ENCODE measurements around the gene RNF123. TPM values are rescaled to one million over a fixed set of nuclear protein-coding genes. Genes with fewer than 3 reads are reported as not detected.

Gene RNF123
- total and polyA plus RNA-seq, 7 experiments from 2014 or later = 8.3 to 77.2 (median 46.7) TPM

GRCh38 chr3:49729966-49730609, 40.7 kb downstream of the RNF123 start:
- H3K27ac Mint-ChIP-seq = peak overlapping the region in 1 of 9 donors; percentile 56
- CTCF ChIA-PET = no interaction called here
- peaks cover 0 to 19% (median 8%) of the 10 kb centered on the region in 5 donors for H3K36me3 Mint-ChIP-seq
- Histone ChIP-seq H3K27ac (ENCODE audit: low read depth, low read length) (no peak overlapping the region), H3K36me3 (ENCODE audit: control insufficient read depth in 2 of 3, insufficient read depth in 3 of 3, low read length in 3 of 3) (peaks cover 0 to 58% (median 10%) of the 10 kb centered on the region in 3 experiments), H3K4me1 (ENCODE audit: control insufficient read depth in 2 of 2, insufficient read depth in 2 of 2, low read length in 2 of 2) (no peaks in the 10 kb centered on the region), H3K4me3 (ENCODE audit: low read length) (no peak overlapping the region), H3K9me3 (ENCODE audit: control insufficient read depth in 2 of 3, low read length in 3 of 3) (no peaks in the 10 kb centered on the region), H3K27me3 (ENCODE audit: control insufficient read depth in 2 of 2, insufficient read depth in 2 of 2, low read length in 2 of 2) (no peaks in the 10 kb centered on the region)
- DNase-seq (no peak), ATAC-seq (no peak)
- peaks cover 0 to 5% (median 0%) of the 10 kb centered on the region in 7 donors for H3K4me1 Mint-ChIP-seq
- intact Hi-C loops (cut with micrococcal nuclease) = no loop called here
- no peaks in the 10 kb centered on the region for H3K27me3 Mint-ChIP-seq
- POLR2A ChIA-PET = interaction anchor here (0.7 to 0.8 kb wide), 2 partner anchors 11 to 56 kb away, joined by 3 to 4 read pairs; partner anchors contain the start of gene IP6K1
- no peak overlapping the region for H3K4me3 Mint-ChIP-seq
- no peaks in the 10 kb centered on the region for H3K9me3 Mint-ChIP-seq

DNA sequence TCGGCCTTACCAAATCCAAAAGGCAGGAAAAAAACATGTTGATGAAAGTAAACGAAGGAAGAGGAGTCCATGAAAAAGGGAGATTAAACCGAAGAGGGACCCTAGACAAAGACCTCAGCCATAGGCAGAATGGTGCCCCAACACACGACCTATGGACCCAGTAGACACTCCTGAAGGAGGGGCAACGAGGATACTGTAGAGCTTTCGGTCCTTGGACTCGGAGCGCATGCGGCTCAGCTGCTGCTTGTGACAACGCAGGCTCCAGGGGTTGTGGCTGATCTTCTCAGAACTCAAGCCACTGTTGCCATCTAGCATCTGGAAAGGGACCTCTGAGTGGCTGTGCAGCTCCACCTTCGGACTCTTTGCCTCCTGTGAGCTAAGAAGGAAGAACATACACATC, 43.2 kb downstream of the RNF123 start:
- no peaks in the 10 kb centered on the region for H3K4me1 ChIP-seq (ENCODE audit: control insufficient read depth in 2 of 2, insufficient read depth in 2 of 2, low read length in 2 of 2)
- peaks cover 0 to 55% (median 11%) of the 10 kb centered on the region in 3 experiments for H3K36me3 ChIP-seq (ENCODE audit: control insufficient read depth in 2 of 3, insufficient read depth in 3 of 3, low read length in 3 of 3)
- DNase-seq = no peak
- no peaks in the 10 kb centered on the region for H3K27me3 Mint-ChIP-seq
- H3K4me3 Mint-ChIP-seq = no peak overlapping the region
- H3K9me3 Mint-ChIP-seq = no peaks in the 10 kb centered on the region
- no peak for ATAC-seq
- no peak overlapping the region for H3K4me3 ChIP-seq (ENCODE audit: low read length)
- ChIA-PET POLR2A (interaction anchor here (1.0 kb wide), 1 partner anchor 10 kb away, joined by 3 read pairs; no protein-coding TSS in a partner anchor), CTCF (no interaction called here)
- no peaks in the 10 kb centered on the region for H3K9me3 ChIP-seq (ENCODE audit: control insufficient read depth in 2 of 3, low read length in 3 of 3)
- no peak overlapping the region for H3K27ac ChIP-seq (ENCODE audit: low read depth, low read length)
- peaks cover 4 to 29% (median 11%) of the 10 kb centered on the region in 5 donors for H3K36me3 Mint-ChIP-seq
- no peaks in the 10 kb centered on the region for H3K27me3 ChIP-seq (ENCODE audit: control insufficient read depth in 2 of 2, insufficient read depth in 2 of 2, low read length in 2 of 2)
- peaks cover 0 to 5% (median 0%) of the 10 kb centered on the region in 7 donors for H3K4me1 Mint-ChIP-seq
- H3K27ac Mint-ChIP-seq = no peak overlapping the region
- intact Hi-C loops (cut with micrococcal nuclease) = no loop called here

DNA sequence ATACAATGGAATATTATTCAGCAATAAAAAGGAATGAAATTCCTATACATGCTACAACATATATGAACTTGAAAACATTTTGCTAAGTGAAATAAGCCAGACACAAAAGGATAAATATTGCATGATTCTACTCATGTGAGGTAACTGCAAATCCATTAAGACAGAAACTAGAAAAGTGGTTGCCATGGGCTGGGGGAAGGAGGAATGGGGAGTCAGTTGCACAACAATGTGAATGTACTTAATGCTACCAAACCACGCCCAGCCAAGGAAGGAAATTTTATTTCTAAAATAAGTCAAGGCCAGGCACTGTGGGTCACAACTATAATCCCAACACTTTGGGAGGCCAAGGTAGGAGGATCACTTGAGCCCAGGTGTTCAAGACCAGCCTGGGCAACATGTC, 44.2 kb downstream of the RNF123 start:
- H3K36me3 Mint-ChIP-seq = peaks cover 9 to 36% (median 11%) of the 10 kb centered on the region in 5 donors
- ChIA-PET CTCF (interaction anchor here (0.7 kb wide), 1 partner anchor 73 kb away, joined by 3 read pairs; no protein-coding TSS in a partner anchor), POLR2A (no interaction called here)
- no peak overlapping the region for H3K4me3 ChIP-seq (ENCODE audit: low read length)
- intact Hi-C loops (cut with micrococcal nuclease) = no loop called here
- ATAC-seq (no peak), DNase-seq (no peak)
- peaks cover 0 to 57% (median 16%) of the 10 kb centered on the region in 3 experiments for H3K36me3 ChIP-seq (ENCODE audit: control insufficient read depth in 2 of 3, insufficient read depth in 3 of 3, low read length in 3 of 3)
- peaks cover 0 to 6% (median 3%) of the 10 kb centered on the region in 7 donors for H3K4me1 Mint-ChIP-seq
- H3K27me3 ChIP-seq (ENCODE audit: control insufficient read depth in 2 of 2, insufficient read depth in 2 of 2, low read length in 2 of 2) = no peaks in the 10 kb centered on the region
- H3K4me1 ChIP-seq (ENCODE audit: control insufficient read depth in 2 of 2, insufficient read depth in 2 of 2, low read length in 2 of 2) = no peaks in the 10 kb centered on the region
- H3K27me3 Mint-ChIP-seq = no peaks in the 10 kb centered on the region
- no peaks in the 10 kb centered on the region for H3K9me3 Mint-ChIP-seq
- H3K27ac ChIP-seq (ENCODE audit: low read depth, low read length) = no peak overlapping the region
- no peak overlapping the region for H3K4me3 Mint-ChIP-seq
- peak overlapping the region in 1 of 9 donors; percentile 9 for H3K27ac Mint-ChIP-seq
- no peaks in the 10 kb centered on the region for H3K9me3 ChIP-seq (ENCODE audit: control insufficient read depth in 2 of 3, low read length in 3 of 3)

DNA sequence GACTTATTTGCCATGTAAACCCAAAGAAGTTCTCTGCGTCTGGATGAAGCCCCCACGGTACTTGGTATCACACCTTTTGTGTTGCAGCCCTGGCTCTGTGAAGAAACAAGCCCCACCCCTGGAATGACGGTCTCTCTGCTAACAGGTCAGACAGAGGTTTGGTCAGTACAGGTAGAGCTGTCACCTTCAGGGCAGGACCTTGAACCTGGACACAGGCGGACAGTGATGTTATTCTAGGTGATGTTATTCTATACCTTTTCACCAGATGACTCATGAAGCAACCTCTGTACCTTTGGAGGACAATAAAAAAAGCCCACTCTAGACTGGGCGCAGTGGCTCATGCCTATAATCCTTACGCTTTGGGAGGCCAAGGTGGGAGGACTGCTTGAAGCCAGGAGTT, 45.4 kb downstream of the RNF123 start:
- CTCF ChIA-PET = no interaction called here
- H3K9me3 Mint-ChIP-seq = no peaks in the 10 kb centered on the region
- no peak overlapping the region for H3K4me3 Mint-ChIP-seq
- no peaks in the 10 kb centered on the region for H3K27me3 Mint-ChIP-seq
- H3K27ac Mint-ChIP-seq = no peak overlapping the region
- intact Hi-C loops (cut with micrococcal nuclease) = no loop called here
- H3K36me3 Mint-ChIP-seq = peaks cover 11 to 39% (median 13%) of the 10 kb centered on the region in 5 donors
- Histone ChIP-seq H3K9me3 (ENCODE audit: control insufficient read depth in 2 of 3, low read length in 3 of 3) (no peaks in the 10 kb centered on the region), H3K4me3 (ENCODE audit: low read length) (no peak overlapping the region), H3K36me3 (ENCODE audit: control insufficient read depth in 2 of 3, insufficient read depth in 3 of 3, low read length in 3 of 3) (peaks cover 0 to 57% (median 16%) of the 10 kb centered on the region in 3 experiments), H3K27me3 (ENCODE audit: control insufficient read depth in 2 of 2, insufficient read depth in 2 of 2, low read length in 2 of 2) (no peaks in the 10 kb centered on the region), H3K4me1 (ENCODE audit: control insufficient read depth in 2 of 2, insufficient read depth in 2 of 2, low read length in 2 of 2) (no peaks in the 10 kb centered on the region), H3K27ac (ENCODE audit: low read depth, low read length) (no peak overlapping the region)
- DNase-seq (no peak), ATAC-seq (no peak)
- peaks cover 0 to 11% (median 7%) of the 10 kb centered on the region in 7 donors for H3K4me1 Mint-ChIP-seq
- POLR2A ChIA-PET = no interaction called here

DNA sequence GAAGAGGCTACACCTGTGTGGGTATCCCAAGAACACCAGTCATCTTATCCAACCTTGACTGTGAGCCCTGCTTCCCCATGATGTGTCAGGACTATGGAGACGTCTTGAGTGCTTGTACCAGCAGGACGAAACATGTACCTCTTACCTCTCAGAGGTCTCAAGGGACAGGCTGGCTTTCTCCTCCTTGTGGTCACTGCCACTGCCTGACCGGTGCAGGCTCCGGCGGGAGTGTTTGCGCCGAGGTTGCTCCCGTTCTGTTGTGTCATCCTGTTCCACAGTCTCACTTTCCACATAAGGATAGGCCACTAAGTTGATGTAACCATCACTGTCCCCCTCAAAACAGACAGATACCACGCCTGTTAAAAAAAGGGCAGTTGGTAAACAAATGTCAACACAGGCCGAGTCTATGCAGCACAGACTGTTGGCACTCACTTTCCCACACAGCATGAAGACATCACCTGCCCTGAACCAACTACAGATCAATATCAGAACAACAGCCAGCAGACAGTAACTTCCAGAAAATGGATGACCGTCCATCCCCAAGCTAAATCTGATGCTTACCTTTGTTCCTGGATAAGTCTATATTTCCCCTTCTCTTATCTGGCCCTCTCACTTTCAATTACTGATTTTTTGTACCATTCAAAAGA, 48.8 kb downstream of the RNF123 start:
- no peaks in the 10 kb centered on the region for H3K9me3 Mint-ChIP-seq
- peaks cover 0 to 14% (median 8%) of the 10 kb centered on the region in 7 donors for H3K4me1 Mint-ChIP-seq
- POLR2A ChIA-PET = no interaction called here
- peak overlapping the region in 6 of 9 donors; percentile 20 to 65 (median 34) for H3K27ac Mint-ChIP-seq
- DNase-seq = no peak
- CTCF ChIA-PET = no interaction called here
- Histone ChIP-seq H3K9me3 (ENCODE audit: control insufficient read depth in 2 of 3, low read length in 3 of 3) (no peaks in the 10 kb centered on the region), H3K27ac (ENCODE audit: low read depth, low read length) (no peak overlapping the region), H3K4me1 (ENCODE audit: control insufficient read depth in 2 of 2, insufficient read depth in 2 of 2, low read length in 2 of 2) (no peaks in the 10 kb centered on the region), H3K27me3 (ENCODE audit: control insufficient read depth in 2 of 2, insufficient read depth in 2 of 2, low read length in 2 of 2) (no peaks in the 10 kb centered on the region), H3K36me3 (ENCODE audit: control insufficient read depth in 2 of 3, insufficient read depth in 3 of 3, low read length in 3 of 3) (peaks cover 0 to 41% (median 6%) of the 10 kb centered on the region in 3 experiments), H3K4me3 (ENCODE audit: low read length) (no peak overlapping the region)
- H3K4me3 Mint-ChIP-seq = no peak overlapping the region
- peaks cover 5 to 31% (median 11%) of the 10 kb centered on the region in 5 donors for H3K36me3 Mint-ChIP-seq
- intact Hi-C loops (cut with micrococcal nuclease) = no loop called here
- H3K27me3 Mint-ChIP-seq = no peaks in the 10 kb centered on the region
- no peak for ATAC-seq

GRCh38 chr3:49740427-49740826, 51.1 kb downstream of the RNF123 start:
- Mint-ChIP-seq H3K9me3 (no peaks in the 10 kb centered on the region), H3K27me3 (no peaks in the 10 kb centered on the region), H3K4me1 (peaks cover 5 to 23% (median 16%) of the 10 kb centered on the region in 7 donors), H3K4me3 (no peak overlapping the region), H3K36me3 (peaks cover 5 to 33% (median 16%) of the 10 kb centered on the region in 5 donors), H3K27ac (peak overlapping the region in 2 of 9 donors; percentile 6 to 31)
- Histone ChIP-seq H3K4me3 (ENCODE audit: low read length) (no peak overlapping the region), H3K9me3 (ENCODE audit: control insufficient read depth in 2 of 3, low read length in 3 of 3) (no peaks in the 10 kb centered on the region), H3K27ac (ENCODE audit: low read depth, low read length) (no peak overlapping the region), H3K4me1 (ENCODE audit: control insufficient read depth in 2 of 2, insufficient read depth in 2 of 2, low read length in 2 of 2) (no peaks in the 10 kb centered on the region), H3K36me3 (ENCODE audit: control insufficient read depth in 2 of 3, insufficient read depth in 3 of 3, low read length in 3 of 3) (peaks cover 5 to 29% (median 6%) of the 10 kb centered on the region in 3 experiments), H3K27me3 (ENCODE audit: control insufficient read depth in 2 of 2, insufficient read depth in 2 of 2, low read length in 2 of 2) (no peaks in the 10 kb centered on the region)
- CTCF ChIA-PET = no interaction called here
- DNase-seq = no peak
- POLR2A ChIA-PET = no interaction called here
- intact Hi-C loops (cut with micrococcal nuclease) = no loop called here
- ATAC-seq = no peak

All from naive thymus-derived CD4-positive, alpha-beta T cell (primary cell).